Measurements from ENCODE around the gene IL19.

DNA sequence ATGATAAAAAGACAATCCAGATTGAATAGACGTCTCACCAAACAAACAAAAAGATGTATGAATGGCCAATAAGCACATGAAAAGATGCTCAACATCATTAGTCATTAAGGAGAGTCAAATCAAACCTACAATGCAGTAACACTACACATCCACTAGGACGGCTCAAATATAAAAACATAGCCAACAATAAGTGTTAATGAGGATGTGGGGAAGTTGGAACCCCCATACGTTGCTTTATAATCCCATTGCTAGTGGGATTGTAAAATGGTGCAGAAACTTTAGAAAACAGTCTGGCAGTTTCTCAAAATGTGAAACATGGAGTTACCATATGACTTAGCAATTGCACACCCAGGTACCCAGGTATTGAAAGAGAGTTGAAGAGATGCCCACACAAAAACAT lies 112.0 kb downstream of the IL19 start:
- TF ChIP-seq, protein P1, sequence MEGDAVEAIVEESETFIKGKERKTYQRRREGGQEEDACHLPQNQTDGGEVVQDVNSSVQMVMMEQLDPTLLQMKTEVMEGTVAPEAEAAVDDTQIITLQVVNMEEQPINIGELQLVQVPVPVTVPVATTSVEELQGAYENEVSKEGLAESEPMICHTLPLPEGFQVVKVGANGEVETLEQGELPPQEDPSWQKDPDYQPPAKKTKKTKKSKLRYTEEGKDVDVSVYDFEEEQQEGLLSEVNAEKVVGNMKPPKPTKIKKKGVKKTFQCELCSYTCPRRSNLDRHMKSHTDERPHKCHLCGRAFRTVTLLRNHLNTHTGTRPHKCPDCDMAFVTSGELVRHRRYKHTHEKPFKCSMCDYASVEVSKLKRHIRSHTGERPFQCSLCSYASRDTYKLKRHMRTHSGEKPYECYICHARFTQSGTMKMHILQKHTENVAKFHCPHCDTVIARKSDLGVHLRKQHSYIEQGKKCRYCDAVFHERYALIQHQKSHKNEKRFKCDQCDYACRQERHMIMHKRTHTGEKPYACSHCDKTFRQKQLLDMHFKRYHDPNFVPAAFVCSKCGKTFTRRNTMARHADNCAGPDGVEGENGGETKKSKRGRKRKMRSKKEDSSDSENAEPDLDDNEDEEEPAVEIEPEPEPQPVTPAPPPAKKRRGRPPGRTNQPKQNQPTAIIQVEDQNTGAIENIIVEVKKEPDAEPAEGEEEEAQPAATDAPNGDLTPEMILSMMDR (IDR thresholded peaks at IDR 0.05): no peak
- TF ChIP-seq POLR2A (IDR thresholded peaks at IDR 0.05): no peak
- TF ChIP-seq EP300 (IDR thresholded peaks at IDR 0.05): no peak
